MCF 10A (cell line): ENCODE measurements around the gene ZNF532. TPM values are rescaled to one million over a fixed set of nuclear protein-coding genes. Genes with fewer than 3 reads are reported as not detected.

Source experiments
- BruUV-seq: library from RNA; stranded (reverse); fragments of 400-500 nt; replicated peaks from 2 replicates; lab custom pipeline; 2021; lab: Mats Ljungman, UMichigan
- CTCF ChIA-PET: fragments of 300-600 bp; sonication (Branson Sonifier 250); formaldehyde crosslinking; extraction: SDS; loops from one replicate; lab custom pipeline; 2021; ENCODE audit warnings: antibody characterized with exemption, inconsistent platforms; lab: Yijun Ruan, JAX
- POLR2A ChIA-PET: fragments of 300-600, 350-650 bp; sonication (Branson Sonifier 250); formaldehyde crosslinking; extraction: SDS; loops from one replicate; lab custom pipeline; 2020; ENCODE audit warnings: antibody characterized with exemption, inconsistent platforms; lab: Yijun Ruan, JAX
- DNase-seq: peaks from one replicate; pipeline ENCODE4 v3.0.0-alpha.2; 2018; ENCODE audit not compliant: unreplicated experiment
- H3K27ac Mint-ChIP-seq: one replicate; pipeline ENCODE4 v1.8.0; 2022; ENCODE audit warnings: mild to moderate bottlenecking, low read depth, mixed read lengths; ENCODE audit not compliant: unreplicated experiment
- H3K27me3 Mint-ChIP-seq: one replicate; pipeline ENCODE4 v1.8.0; 2022; ENCODE audit warnings: mixed read lengths; ENCODE audit not compliant: insufficient read depth, unreplicated experiment
- H3K36me3 Mint-ChIP-seq: one replicate; pipeline ENCODE4 v1.8.0; 2022; ENCODE audit warnings: mild to moderate bottlenecking, moderate library complexity, mixed read lengths; ENCODE audit not compliant: insufficient read depth, unreplicated experiment
- H3K4me1 Mint-ChIP-seq: one replicate; pipeline ENCODE4 v1.8.0; 2022; ENCODE audit warnings: mixed read lengths; ENCODE audit not compliant: insufficient read depth, unreplicated experiment
- H3K4me3 Mint-ChIP-seq: one replicate; pipeline ENCODE4 v1.8.0; 2022; ENCODE audit warnings: mild to moderate bottlenecking, moderate library complexity, mixed read lengths; ENCODE audit not compliant: unreplicated experiment
- H3K9me3 Mint-ChIP-seq: one replicate; pipeline ENCODE4 v1.8.0; 2022; ENCODE audit warnings: mixed read lengths; ENCODE audit not compliant: unreplicated experiment
- intact Hi-C: fragments of 100-400 bp; cut with micrococcal nuclease; formaldehyde crosslinking; loops from 2 replicates; pipeline ENCODE4 v1.14.1; 2022
- total RNA-seq: library from RNA; stranded (reverse); gene quantifications from 2 replicates; pipeline ENCODE4 v1.2.3, GENCODE V29; 2022
- TF ChIP-seq, protein P1 (sequence below): fragments of 200-600 bp; IDR thresholded peaks from one replicate; pipeline ENCODE4 v1.8.0; 2022; ENCODE audit warnings: antibody characterized with exemption, mild to moderate bottlenecking; ENCODE audit not compliant: unreplicated experiment

The ZNF532 gene
- total RNA-seq, 1 experiment from 2014 or later = 64.1 TPM

DNA sequence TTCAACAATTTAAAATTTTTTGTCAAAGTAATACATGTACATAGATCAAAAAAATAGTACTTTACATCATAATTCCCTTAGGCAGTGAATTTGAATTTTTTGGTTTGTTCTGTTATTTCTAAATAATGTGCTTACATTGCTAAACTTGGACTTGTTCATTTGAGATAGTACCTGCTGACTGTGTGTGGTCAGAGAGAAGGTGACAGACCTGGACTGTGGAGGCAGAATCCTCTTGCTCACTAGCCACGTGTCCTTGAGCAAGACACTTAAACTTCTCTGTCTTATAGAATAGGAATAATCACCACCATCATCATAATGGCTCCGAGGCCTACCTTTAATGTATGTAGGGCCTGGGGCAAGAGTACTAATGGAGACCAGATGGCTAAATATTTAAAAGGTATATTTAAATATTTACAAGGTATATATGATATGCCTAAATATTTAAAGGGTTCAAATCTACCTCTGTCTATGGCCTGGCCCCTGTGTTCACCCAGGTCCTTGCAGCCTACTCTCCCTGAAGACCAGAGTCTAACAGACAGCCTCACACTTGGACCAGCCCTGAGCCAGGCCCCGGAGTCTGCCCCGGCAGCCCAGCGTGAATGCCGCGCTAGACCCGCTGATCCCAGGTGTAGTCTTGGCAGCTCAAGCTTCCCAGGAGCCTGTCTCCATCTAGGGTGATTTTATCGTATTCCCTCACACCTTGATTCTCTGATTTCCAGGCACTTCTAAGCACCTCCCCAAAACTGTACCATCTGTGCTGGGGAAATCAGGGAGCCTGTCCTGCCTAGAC, 33.5 kb downstream of the ZNF532 start:
- BruUV-seq = no TSS peak
- intact Hi-C loops = no loop called here
- Mint-ChIP-seq H3K9me3 (peaks cover 5% of the 10 kb centered on the region), H3K27ac (no peak overlapping the region), H3K4me1 (peaks cover 8% of the 10 kb centered on the region), H3K27me3 (no peaks in the 10 kb centered on the region), H3K4me3 (no peak overlapping the region), H3K36me3 (peaks cover 9% of the 10 kb centered on the region)
- ChIA-PET CTCF (no interaction called here), POLR2A (no interaction called here)
- TF ChIP-seq, protein P1, sequence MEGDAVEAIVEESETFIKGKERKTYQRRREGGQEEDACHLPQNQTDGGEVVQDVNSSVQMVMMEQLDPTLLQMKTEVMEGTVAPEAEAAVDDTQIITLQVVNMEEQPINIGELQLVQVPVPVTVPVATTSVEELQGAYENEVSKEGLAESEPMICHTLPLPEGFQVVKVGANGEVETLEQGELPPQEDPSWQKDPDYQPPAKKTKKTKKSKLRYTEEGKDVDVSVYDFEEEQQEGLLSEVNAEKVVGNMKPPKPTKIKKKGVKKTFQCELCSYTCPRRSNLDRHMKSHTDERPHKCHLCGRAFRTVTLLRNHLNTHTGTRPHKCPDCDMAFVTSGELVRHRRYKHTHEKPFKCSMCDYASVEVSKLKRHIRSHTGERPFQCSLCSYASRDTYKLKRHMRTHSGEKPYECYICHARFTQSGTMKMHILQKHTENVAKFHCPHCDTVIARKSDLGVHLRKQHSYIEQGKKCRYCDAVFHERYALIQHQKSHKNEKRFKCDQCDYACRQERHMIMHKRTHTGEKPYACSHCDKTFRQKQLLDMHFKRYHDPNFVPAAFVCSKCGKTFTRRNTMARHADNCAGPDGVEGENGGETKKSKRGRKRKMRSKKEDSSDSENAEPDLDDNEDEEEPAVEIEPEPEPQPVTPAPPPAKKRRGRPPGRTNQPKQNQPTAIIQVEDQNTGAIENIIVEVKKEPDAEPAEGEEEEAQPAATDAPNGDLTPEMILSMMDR = no peak
- no peak for DNase-seq

DNA sequence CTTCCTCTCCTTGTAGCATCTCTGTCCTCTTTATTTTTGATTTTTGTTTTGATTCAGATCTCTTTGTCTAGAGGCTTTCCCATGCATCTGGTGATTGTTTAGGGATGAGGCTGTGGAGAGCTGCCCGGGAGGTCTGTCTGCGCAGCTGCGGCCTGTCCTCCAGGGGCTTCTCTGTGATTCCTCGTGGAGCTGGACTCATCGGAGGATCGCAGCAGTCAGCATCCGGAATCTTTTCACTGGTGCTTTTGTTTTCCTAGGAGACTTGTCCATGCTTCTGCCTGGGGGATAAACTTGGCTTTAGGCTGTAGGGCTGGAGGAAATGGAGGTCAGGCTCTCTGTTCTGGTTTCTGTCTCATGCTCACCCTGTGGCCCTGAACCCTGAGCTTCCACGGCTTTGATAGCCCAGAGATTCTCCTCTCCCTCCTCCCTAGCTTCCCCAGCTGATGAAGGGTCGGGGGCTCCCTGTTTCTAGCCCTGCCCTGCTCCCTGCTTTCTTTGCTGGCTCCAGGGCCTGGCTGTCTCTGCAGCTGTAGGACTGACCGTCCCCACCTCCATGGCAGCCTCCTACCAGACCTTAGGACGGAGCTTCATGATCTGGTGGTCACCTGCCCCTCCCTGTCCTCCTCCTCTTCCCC, 35.5 kb downstream of the ZNF532 start:
- BruUV-seq = no TSS peak
- ChIA-PET CTCF (interaction anchor here (1.2 kb wide), 1 partner anchor 170 kb away, joined by 3 read pairs; no protein-coding TSS in a partner anchor), POLR2A (no interaction called here)
- H3K4me1 Mint-ChIP-seq = peaks cover 8% of the 10 kb centered on the region
- peaks cover 5% of the 10 kb centered on the region for H3K9me3 Mint-ChIP-seq
- DNase-seq = no peak
- peaks cover 10% of the 10 kb centered on the region for H3K36me3 Mint-ChIP-seq
- H3K27me3 Mint-ChIP-seq = no peaks in the 10 kb centered on the region
- TF ChIP-seq, protein P1 = no peak
- intact Hi-C loops = no loop called here
- no peak overlapping the region for H3K4me3 Mint-ChIP-seq
- no peak overlapping the region for H3K27ac Mint-ChIP-seq

DNA sequence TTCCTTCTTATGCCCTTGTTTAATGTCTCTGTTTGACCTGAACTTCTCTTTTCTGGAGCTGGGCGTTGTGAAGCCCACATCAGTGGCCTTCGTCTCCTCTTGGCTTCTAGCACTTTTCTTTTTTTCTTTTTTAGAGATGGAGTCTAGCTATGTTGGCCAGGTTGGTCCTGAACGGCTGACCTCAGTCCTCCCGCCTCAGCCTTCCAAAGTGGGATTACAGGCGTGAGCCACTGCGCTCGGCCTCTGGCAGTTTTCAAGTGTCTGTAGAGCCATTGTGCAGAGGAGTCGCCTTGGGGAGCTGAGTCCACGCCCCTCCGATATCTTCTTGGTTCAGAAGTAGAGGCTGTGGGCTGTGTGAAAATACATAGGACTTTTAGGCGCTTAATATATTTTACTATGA, 36.5 kb downstream of the ZNF532 start:
- no TSS peak for BruUV-seq
- Mint-ChIP-seq H3K9me3 (peaks cover 4% of the 10 kb centered on the region), H3K36me3 (peaks cover 18% of the 10 kb centered on the region), H3K4me3 (no peak overlapping the region), H3K27ac (no peak overlapping the region), H3K4me1 (peaks cover 6% of the 10 kb centered on the region), H3K27me3 (no peaks in the 10 kb centered on the region)
- intact Hi-C loops = no loop called here
- ChIA-PET POLR2A (interaction anchor here (0.6 to 0.8 kb wide), 3 partner anchors 10 to 236 kb away, joined by 3 read pairs; no protein-coding TSS in a partner anchor), CTCF (interaction anchor here (1.2 kb wide), 1 partner anchor 119 kb away, joined by 8 read pairs; no protein-coding TSS in a partner anchor)
- TF ChIP-seq, protein P1 = no peak
- DNase-seq = no peak

DNA sequence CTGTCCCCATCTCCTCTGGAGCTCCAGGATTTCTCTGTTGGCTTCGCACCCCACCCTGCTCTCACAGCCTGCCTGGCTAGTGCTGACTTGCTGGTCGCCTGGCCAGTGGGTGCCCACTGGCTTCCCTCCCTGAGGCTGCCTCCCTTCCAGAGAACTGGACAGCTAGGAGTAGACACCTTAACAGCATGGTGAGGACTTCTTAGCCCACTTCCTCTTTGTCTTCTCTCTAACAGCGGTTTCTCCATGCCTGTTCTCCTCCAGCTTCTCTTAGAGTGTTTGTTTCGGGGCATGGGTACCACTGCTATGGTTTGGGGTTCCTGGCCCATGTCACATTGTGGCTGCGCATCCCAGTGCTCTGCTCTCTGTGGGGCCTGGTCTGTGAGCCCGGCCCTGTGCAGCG, 37.1 kb downstream of the ZNF532 start:
- H3K27ac Mint-ChIP-seq = no peak overlapping the region
- H3K36me3 Mint-ChIP-seq = peaks cover 23% of the 10 kb centered on the region
- CTCF ChIA-PET = interaction anchor here (1.2 kb wide), 1 partner anchor 119 kb away, joined by 8 read pairs; no protein-coding TSS in a partner anchor
- DNase-seq = no peak
- TF ChIP-seq, protein P1 = no peak
- H3K9me3 Mint-ChIP-seq = no peaks in the 10 kb centered on the region
- BruUV-seq = no TSS peak
- H3K4me3 Mint-ChIP-seq = no peak overlapping the region
- no peaks in the 10 kb centered on the region for H3K27me3 Mint-ChIP-seq
- POLR2A ChIA-PET = interaction anchor here (0.6 kb wide), 1 partner anchor 9 kb away, joined by 3 read pairs; no protein-coding TSS in a partner anchor
- no peaks in the 10 kb centered on the region for H3K4me1 Mint-ChIP-seq
- intact Hi-C loops = no loop called here
